GM23338 (cell line): ENCODE results near the gene TMTC4. TPM values are rescaled to one million over a fixed set of nuclear protein-coding genes. Genes with fewer than 3 reads are reported as not detected.

ENCODE experiments used
- ATAC-seq: fragments of 200-7000 bp; cut with Tn5 transposase; 3 replicates; pipeline ENCODE4 v1.9.1; 2020
- DNase-seq: peaks from one replicate; pipeline ENCODE4 v3.0.0-alpha.2; 2015; ENCODE audit warnings: low spot score
- H2AFZ ChIP-seq: fragments of 200-600 bp; sonication (generic); 2 replicates; pipeline ENCODE4 v1.8.0; 2016; ENCODE audit warnings: antibody characterized with exemption, mild to moderate bottlenecking, moderate library complexity
- H3F3A ChIP-seq: fragments of 200-600 bp; sonication (generic); replicated peaks from 2 replicates; pipeline ENCODE4 v1.8.0; 2017; ENCODE audit warnings: antibody characterized with exemption, mixed run types, low read depth
- H3K27ac ChIP-seq: fragments of 200-600 bp; sonication (generic); 2 replicates; pipeline ENCODE4 v1.6.1; 2016; ENCODE audit warnings: low read depth
- H3K27me3 ChIP-seq: fragments of 200-600 bp; sonication (generic); 2 replicates; pipeline ENCODE4 v1.8.0; 2016; ENCODE audit warnings: mild to moderate bottlenecking, mixed run types, moderate library complexity; ENCODE audit not compliant: insufficient read depth
- H3K36me3 ChIP-seq: fragments of 200-600 bp; sonication (generic); 2 replicates; pipeline ENCODE4 v1.8.0; 2016; ENCODE audit warnings: mild to moderate bottlenecking; ENCODE audit not compliant: insufficient read depth
- H3K4me1 ChIP-seq: fragments of 200-600 bp; sonication (generic); 2 replicates; pipeline ENCODE4 v1.8.0; 2016; ENCODE audit warnings: mild to moderate bottlenecking, moderate library complexity; ENCODE audit not compliant: insufficient read depth
- H3K4me2 ChIP-seq: fragments of 200-600 bp; sonication (generic); 2 replicates; pipeline ENCODE4 v1.7.1; 2017; ENCODE audit warnings: mixed run types
- H3K4me3 ChIP-seq: fragments of 200-600 bp; sonication (generic); 2 replicates; pipeline ENCODE4 v1.6.1; 2016; ENCODE audit warnings: mixed run types
- H3K79me2 ChIP-seq: fragments of 200-600 bp; sonication (generic); replicated peaks from 2 replicates; pipeline ENCODE4 v1.8.0; 2017; ENCODE audit warnings: mild to moderate bottlenecking; ENCODE audit not compliant: insufficient read depth
- H3K9me2 ChIP-seq: fragments of 200-600 bp; sonication (generic); 2 replicates; pipeline ENCODE4 v1.8.0; 2017; ENCODE audit not compliant: insufficient read depth
- H4K20me1 ChIP-seq: fragments of 200-600 bp; sonication (generic); replicated peaks from 2 replicates; pipeline ENCODE4 v1.8.0; 2017; ENCODE audit warnings: mild to moderate bottlenecking; ENCODE audit not compliant: insufficient read depth
- H3K27ac Mint-ChIP-seq: 2 replicates; pipeline ENCODE4 v1.8.0; 2020; ENCODE audit warnings: inconsistent platforms, mild to moderate bottlenecking, moderate library complexity, mixed read lengths
- H3K27me3 Mint-ChIP-seq: 3 replicates; pipeline ENCODE4 v1.8.0; 2022; ENCODE audit warnings: low read depth, mild to moderate bottlenecking, moderate library complexity, mixed read lengths, inconsistent platforms; ENCODE audit not compliant: insufficient read depth, poor library complexity
- H3K36me3 Mint-ChIP-seq: 3 replicates; pipeline ENCODE4 v1.8.0; 2021; ENCODE audit warnings: low read depth, mild to moderate bottlenecking, inconsistent platforms, moderate library complexity, mixed read lengths
- H3K4me1 Mint-ChIP-seq: 3 replicates; pipeline ENCODE4 v1.8.0; 2020; ENCODE audit warnings: mild to moderate bottlenecking, inconsistent platforms, mixed read lengths
- H3K4me3 Mint-ChIP-seq: 3 replicates; pipeline ENCODE4 v1.8.0; 2021; ENCODE audit warnings: moderate library complexity, mild to moderate bottlenecking, inconsistent platforms, mixed read lengths
- H3K9me3 Mint-ChIP-seq: 3 replicates; pipeline ENCODE4 v1.8.0; 2020; ENCODE audit warnings: moderate library complexity, mild to moderate bottlenecking, inconsistent platforms, mixed read lengths
- CREB1 ChIP-seq: fragments of 250-450 bp; sonication (Bioruptor Pico); IDR thresholded peaks from 2 replicates; pipeline ENCODE4 v1.5.0; 2020; ENCODE audit warnings: low read depth, mild to moderate bottlenecking, moderate library complexity
- ETS1 ChIP-seq: IDR thresholded peaks from 2 replicates; pipeline ENCODE4 v1.6.1; 2016; ENCODE audit warnings: antibody characterized with exemption
- EZH2 ChIP-seq: fragments of 200-600 bp; sonication (generic); IDR thresholded peaks from one replicate; pipeline ENCODE4 v1.8.0; 2017; ENCODE audit warnings: antibody characterized with exemption, mild to moderate bottlenecking, low read depth; ENCODE audit not compliant: unreplicated experiment
- NANOG ChIP-seq: IDR thresholded peaks from 2 replicates; pipeline ENCODE4 v1.6.1; 2016; ENCODE audit warnings: antibody characterized with exemption, borderline replicate concordance
- POLR2AphosphoS5 ChIP-seq: IDR thresholded peaks from 2 replicates; pipeline ENCODE4 v1.6.1; 2016; ENCODE audit warnings: antibody characterized with exemption, low read depth
- STAT1 ChIP-seq: IDR thresholded peaks from one replicate; pipeline ENCODE4 v1.6.1; 2016; ENCODE audit warnings: antibody characterized with exemption; ENCODE audit not compliant: unreplicated experiment
- ZNF114 ChIP-seq: fragments of 250-450 bp; sonication (Bioruptor Pico); IDR thresholded peaks from 2 replicates; pipeline ENCODE4 v1.5.0; 2020; ENCODE audit warnings: mild to moderate bottlenecking, moderate library complexity
- ZNF462 ChIP-seq: fragments of 250-450 bp; sonication (Bioruptor Pico); IDR thresholded peaks from 2 replicates; pipeline ENCODE4 v1.5.0; 2020; ENCODE audit warnings: mild to moderate bottlenecking, moderate library complexity
- polyA plus RNA-seq: library from polyadenylated mRNA; unstranded; fragments of >200 nt; fragmentation: Nextera tagmentation; extraction: Ambion mirVana; gene quantifications from 2 replicates; pipeline ENCODE4 v1.2.1, GENCODE V29; 2016
- total RNA-seq: library from RNA; depleted of rRNA; stranded (reverse); fragments of >200 nt; shearing (Covaris generic); gene quantifications from 2 replicates; pipeline ENCODE4 v1.2.3, GENCODE V29; 2014

TMTC4 gene
- total and polyA plus RNA-seq, 2 experiments from 2014 or later, result 21.9 to 50.0 TPM

- TF ChIP-seq ZNF462 (CRISPR knock-in tag), result no peak
- no peak for TF ChIP-seq EZH2
- TF ChIP-seq NANOG, result no peak
- no peak for TF ChIP-seq POLR2AphosphoS5
These were observed 93.6 kb downstream of the TMTC4 start (continued) for GRCh38 chr13:100581030-100581429.

- peaks cover 2% of the 10 kb centered on the region; the same call in 2 of the 3 replicates for H3K4me1 Mint-ChIP-seq
These were observed 94.5 kb downstream of the TMTC4 start for GRCh38 chr13:100580045-100580444.

More at GRCh38 chr13:100580045-100580444, 94.5 kb downstream of the TMTC4 start:
- Histone ChIP-seq H3K79me2 (no peaks in the 10 kb centered on the region), H4K20me1 (no peaks in the 10 kb centered on the region), H3K4me2 (no peak overlapping the region), H3F3A (no peaks in the 10 kb centered on the region), H3K9me2 (peaks cover 5% of the 10 kb centered on the region), H3K27ac (no peak overlapping the region), H3K4me1 (no peaks in the 10 kb centered on the region), H3K36me3 (no peaks in the 10 kb centered on the region), H2AFZ (no peak overlapping the region), H3K27me3 (no peaks in the 10 kb centered on the region), H3K4me3 (no peak overlapping the region)
- peaks cover 2% of the 10 kb centered on the region for H3K27me3 Mint-ChIP-seq
- H3K9me3 Mint-ChIP-seq, result peaks cover 23% of the 10 kb centered on the region
- peaks cover 24% of the 10 kb centered on the region for H3K36me3 Mint-ChIP-seq
- no peak overlapping the region for H3K4me3 Mint-ChIP-seq
- ATAC-seq (no peak), DNase-seq (no peak)
- no peak overlapping the region for H3K27ac Mint-ChIP-seq
- no peak for TF ChIP-seq STAT1
- TF ChIP-seq ETS1, result no peak
- no peak for TF ChIP-seq EZH2
- TF ChIP-seq ZNF114 (CRISPR knock-in tag), result no peak
- TF ChIP-seq CREB1, result no peak
- TF ChIP-seq ZNF462 (CRISPR knock-in tag), result no peak
